Glomerular endothelial cell (primary cell): Measurements from ENCODE around the gene GABRP. TPM values are rescaled to one million over a fixed set of nuclear protein-coding genes. Genes with fewer than 3 reads are reported as not detected.

Source experiments
- DNase-seq: peaks from one replicate; pipeline ENCODE4 v3.0.0-alpha.2; 2011; ENCODE audit warnings: low read depth, low spot score; ENCODE audit errors: extremely low read depth
- total RNA-seq: library from RNA; depleted of rRNA; stranded (reverse); fragments of >200 nt; gene quantifications from 2 replicates; pipeline ENCODE4 v1.2.3, GENCODE V29; 2015

GABRP gene
- total RNA-seq: 0.29 and 0.41 TPM in 2 replicates

GRCh38 chr5:170783498-170784247 is at the start of gene GABRP:
TSS of gene GABRP (plus strand) at chr5:170783725. CDS start at chr5:170788616, 4,891 bp downstream.
- no peak for DNase-seq

GRCh38 chr5:170736966-170737365 is 46.6 kb upstream of the GABRP start:
- DNase-seq: no peak

GRCh38 chr5:170737591-170737990 is 45.9 kb upstream of the GABRP start:
- DNase-seq: no peak

GRCh38 chr5:170738840-170739239 is 44.7 kb upstream of the GABRP start:
- DNase-seq: no peak

- DNase-seq: no peak
These were observed 44.1 kb upstream of the GABRP start for GRCh38 chr5:170739446-170739845.

GRCh38 chr5:170740551-170741205 is 42.8 kb upstream of the GABRP start:
- no peak for DNase-seq

- no peak for DNase-seq
These were observed 41.7 kb upstream of the GABRP start for GRCh38 chr5:170741801-170742200.

GRCh38 chr5:170743876-170744212 is 39.7 kb upstream of the GABRP start:
- no peak for DNase-seq

GRCh38 chr5:170745481-170746071 is 37.9 kb upstream of the GABRP start:
- no peak for DNase-seq

- no peak for DNase-seq
These were observed 37.2 kb upstream of the GABRP start for GRCh38 chr5:170746075-170746960.

- DNase-seq: no peak
These were observed 36.6 kb upstream of the GABRP start for GRCh38 chr5:170746961-170747340.

- DNase-seq: no peak
These were observed 36.2 kb upstream of the GABRP start for GRCh38 chr5:170747357-170747756.

- DNase-seq: no peak
These were observed 35.7 kb upstream of the GABRP start for GRCh38 chr5:170747851-170748250.

GRCh38 chr5:170748951-170749471 is 34.5 kb upstream of the GABRP start:
- DNase-seq: no peak

- DNase-seq: no peak
These were observed 33.6 kb upstream of the GABRP start for GRCh38 chr5:170749911-170750431.

- no peak for DNase-seq
These were observed 32.7 kb upstream of the GABRP start for GRCh38 chr5:170750791-170751190.

- DNase-seq: no peak
These were observed 31.9 kb upstream of the GABRP start for GRCh38 chr5:170751631-170752030.

GRCh38 chr5:170752257-170753215 is 31.0 kb upstream of the GABRP start:
- DNase-seq: no peak

- no peak for DNase-seq
These were observed 30.2 kb upstream of the GABRP start for GRCh38 chr5:170753311-170753710.
